CD8-positive, alpha-beta memory T cell (primary cell): ENCODE measurements around the gene EIF3L. TPM values are rescaled to one million over a fixed set of nuclear protein-coding genes. Genes with fewer than 3 reads are reported as not detected.
"Not testable (repeated sequence)": the region's sequence is repeated elsewhere in the genome, so short reads cannot be mapped to it uniquely, and the experiment has no call there.

Source experiments
- CTCF ChIA-PET: fragments of 350-600 bp; sonication (Branson Sonifier 250); formaldehyde crosslinking; loops from one replicate; lab custom pipeline; 2021; ENCODE audit warnings: antibody characterized with exemption; lab: Charles Lee
- POLR2A ChIA-PET: fragments of 350-600 bp; sonication (Branson Sonifier 250); formaldehyde crosslinking; loops from one replicate; lab custom pipeline; 2021; ENCODE audit warnings: antibody characterized with exemption; lab: Charles Lee
- DNase-seq, 5 donors: peaks; one replicate each; pipeline versions ENCODE4 v3.0.0 to v3.0.0-alpha.2; 2020 to 2022; ENCODE audit warnings: mixed read lengths in 1 of 5
- H3K27ac ChIP-seq: one replicate; pipeline ENCODE4 v1.7.0; 2013; ENCODE audit warnings: low read depth, mild to moderate bottlenecking, low read length, moderate library complexity
- H3K27me3 ChIP-seq: 2 replicates; pipeline ENCODE4 v1.7.0; 2013; ENCODE audit warnings: low read length, mild to moderate bottlenecking; ENCODE audit not compliant: insufficient read depth, poor library complexity, severe bottlenecking
- H3K36me3 ChIP-seq: 2 replicates; pipeline ENCODE4 v1.7.0; 2013; ENCODE audit warnings: mild to moderate bottlenecking, low read length, moderate library complexity; ENCODE audit not compliant: insufficient read depth
- H3K4me1 ChIP-seq: 2 replicates; pipeline ENCODE4 v1.7.0; 2013; ENCODE audit warnings: mild to moderate bottlenecking, low read length, moderate library complexity; ENCODE audit not compliant: insufficient read depth
- H3K4me3 ChIP-seq: 2 replicates; pipeline ENCODE4 v1.7.0; 2013; ENCODE audit warnings: mild to moderate bottlenecking, low read length
- H3K9me3 ChIP-seq: 2 replicates; pipeline ENCODE4 v1.7.0; 2013; ENCODE audit warnings: mild to moderate bottlenecking, low read length
- H3K27ac Mint-ChIP-seq, 8 donors: one replicate each; pipeline ENCODE4 v1.8.0; 2020 to 2021; ENCODE audit warnings: mixed read lengths in 8 of 8, mild to moderate bottlenecking in 6 of 8, inconsistent platforms in 3 of 8, moderate library complexity in 3 of 8
- H3K27me3 Mint-ChIP-seq, 2 donors: one replicate each; pipeline ENCODE4 v1.8.0; 2020 to 2021; ENCODE audit warnings: mixed read lengths in 2 of 2, mild to moderate bottlenecking in 1 of 2, moderate library complexity in 1 of 2
- H3K36me3 Mint-ChIP-seq, 3 donors: one replicate each; pipeline ENCODE4 v1.8.0; 2020 to 2021; ENCODE audit warnings: mixed read lengths in 3 of 3, inconsistent platforms in 1 of 3, mild to moderate bottlenecking in 1 of 3
- H3K4me1 Mint-ChIP-seq, 3 donors: one replicate each; pipeline ENCODE4 v1.8.0; 2020 to 2021; ENCODE audit warnings: mixed read lengths in 3 of 3, inconsistent platforms in 1 of 3, mild to moderate bottlenecking in 1 of 3
- H3K4me3 Mint-ChIP-seq, 7 donors: one replicate each; pipeline ENCODE4 v1.8.0; 2020 to 2021; ENCODE audit warnings: mixed read lengths in 7 of 7, mild to moderate bottlenecking in 6 of 7, moderate library complexity in 4 of 7, inconsistent platforms in 2 of 7
- H3K9me3 Mint-ChIP-seq, 5 donors: one replicate each; pipeline ENCODE4 v1.8.0; 2020 to 2022; ENCODE audit warnings: mixed read lengths in 5 of 5, mild to moderate bottlenecking in 3 of 5, moderate library complexity in 2 of 5, inconsistent platforms in 1 of 5
- polyA plus RNA-seq: library from polyadenylated mRNA; unstranded; fragments of 300-500 nt; fragmentation: Illumina TruSeq; gene quantifications from one replicate; pipeline ENCODE4 v1.2.3, GENCODE V29; 2021
- total RNA-seq, 2 experiments: library from RNA; stranded (reverse); gene quantifications; one replicate each; pipeline ENCODE4 v1.2.3, GENCODE V29; 2021

EIF3L gene
- total RNA-seq (100 to 1,000 TPM; 549 to 556 TPM), polyA plus RNA-seq (266 TPM)

DNA sequence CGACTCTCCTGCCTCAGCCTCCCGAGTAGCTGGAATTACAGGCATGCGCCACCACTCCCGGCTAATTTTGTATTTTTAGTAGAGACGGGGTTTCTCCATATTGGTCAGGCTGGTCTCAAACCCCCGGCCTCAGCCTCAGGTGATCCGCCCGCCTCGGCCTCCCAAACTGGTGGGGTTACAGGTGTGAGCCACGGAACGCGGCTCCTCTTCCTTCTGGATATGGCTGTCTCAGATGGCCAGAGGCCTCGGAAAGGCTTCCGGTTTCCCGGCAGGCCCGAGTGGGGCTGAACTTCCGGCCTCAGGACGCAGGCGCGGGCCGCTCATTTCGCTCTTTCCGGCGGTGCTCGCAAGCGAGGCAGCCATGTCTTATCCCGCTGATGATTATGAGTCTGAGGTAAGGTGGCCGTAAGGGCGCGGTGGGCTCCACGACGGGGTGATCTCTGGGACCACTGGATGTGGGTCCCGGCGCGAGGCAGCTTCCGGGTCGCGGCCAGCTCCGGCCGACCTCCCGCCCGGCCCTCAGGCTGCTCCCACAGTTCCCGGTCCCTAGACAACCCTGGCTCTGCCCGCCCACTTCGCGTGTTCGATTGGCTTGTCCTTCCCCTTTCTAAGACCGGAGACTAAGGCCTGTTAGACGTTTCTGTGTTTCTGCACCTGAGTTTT lies at the start of gene EIF3L:
Gene EIF3L, plus strand, starts transcription at position 331 of the 663 bp plus-strand sequence. Its CDS starts 31 bp downstream, at position 362.
- H3K27ac Mint-ChIP-seq: peak within 1 kb of the TSS; percentile 94 to 99 (median 98)
- peak; percentile 79 to 91 (median 84) for DNase-seq
- Histone ChIP-seq H3K4me3 (peak within 1 kb of the TSS; percentile 79), H3K27ac (peak within 1 kb of the TSS; percentile 85), H3K4me1 (peaks cover 40% of the 10 kb centered on the region), H3K36me3 (peaks cover 13% of the 10 kb centered on the region), H3K27me3 (no peaks in the 10 kb centered on the region), H3K9me3 (no peaks in the 10 kb centered on the region)
- ChIA-PET CTCF (interaction anchor here (1.9 kb wide), 1 partner anchor 15 kb away, joined by 13 read pairs; no protein-coding TSS in a partner anchor), POLR2A (no interaction called here)
- peaks cover 5 to 39% (median 8%) of the 10 kb centered on the region in 3 donors for H3K36me3 Mint-ChIP-seq
- H3K27me3 Mint-ChIP-seq: no peaks in the 10 kb centered on the region
- H3K4me1 Mint-ChIP-seq: peaks cover 40 to 56% (median 50%) of the 10 kb centered on the region in 3 donors
- peak within 1 kb of the TSS; percentile 90 to 99 (median 95) for H3K4me3 Mint-ChIP-seq
- H3K9me3 Mint-ChIP-seq: no peaks in the 10 kb centered on the region

DNA sequence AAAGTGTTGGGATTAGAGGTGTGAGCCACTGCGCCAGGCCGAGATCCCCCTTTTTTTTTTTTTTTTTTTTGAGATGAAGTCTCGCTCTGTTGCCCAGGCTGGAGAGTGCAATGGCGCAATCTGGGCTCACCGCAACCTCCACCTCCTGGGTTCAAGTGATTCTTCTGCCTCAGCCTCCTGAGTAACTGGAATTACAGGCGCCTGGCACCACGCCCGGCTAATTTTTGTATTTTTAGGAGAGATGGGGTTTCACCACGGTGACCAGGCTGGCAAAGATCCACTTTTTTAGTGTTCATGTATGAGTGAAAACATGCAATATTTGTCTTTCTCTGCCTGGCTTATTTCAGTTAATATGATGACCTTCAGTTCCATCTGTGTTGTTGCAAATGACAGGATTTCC lies 49.2 kb upstream of the EIF3L start:
- CTCF ChIA-PET, H3K36me3 Mint-ChIP-seq, H3K27ac Mint-ChIP-seq, DNase-seq, H3K4me3 Mint-ChIP-seq, H3K36me3 ChIP-seq, H3K9me3 ChIP-seq, H3K27ac ChIP-seq, H3K4me3 ChIP-seq, H3K9me3 Mint-ChIP-seq: not testable (repeated sequence)
- POLR2A ChIA-PET: interaction anchor here (0.7 kb wide), 1 partner anchor 101 kb away, joined by 3 read pairs; no protein-coding TSS in a partner anchor
- Histone ChIP-seq H3K27me3 (peaks cover 10% of the 10 kb centered on the region), H3K4me1 (peaks cover 12% of the 10 kb centered on the region)
- Mint-ChIP-seq H3K27me3 (peaks cover 26% of the 10 kb centered on the region in 2 donors), H3K4me1 (peaks cover 12 to 22% (median 16%) of the 10 kb centered on the region in 3 donors)

DNA sequence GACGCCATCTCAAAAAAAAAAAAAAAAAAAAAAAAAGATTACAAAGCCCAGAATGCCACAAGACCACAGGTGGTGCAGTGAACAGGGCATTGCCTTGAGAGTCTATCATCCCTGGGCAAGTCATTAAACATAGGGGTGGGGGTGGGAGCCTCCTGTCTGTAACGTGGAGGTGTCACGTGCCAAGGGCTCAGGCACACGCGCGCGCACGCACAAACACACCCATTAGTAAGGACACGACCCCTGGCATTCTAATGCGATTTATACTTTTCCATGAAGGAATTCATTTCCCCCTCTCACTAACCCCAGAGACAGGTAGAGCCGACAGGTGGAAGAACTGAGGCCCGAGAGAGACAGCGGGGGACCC lies 47.3 kb upstream of the EIF3L start:
- no peaks in the 10 kb centered on the region for H3K9me3 ChIP-seq
- ChIA-PET CTCF (interaction anchor here (1.1 to 1.2 kb wide), 2 partner anchors 16 to 61 kb away, joined by 3 to 4 read pairs; no protein-coding TSS in a partner anchor), POLR2A (no interaction called here)
- Mint-ChIP-seq H3K4me1 (peaks cover 25 to 39% (median 26%) of the 10 kb centered on the region in 3 donors), H3K9me3 (no peaks in the 10 kb centered on the region), H3K27me3 (peaks cover 40 to 42% of the 10 kb centered on the region in 2 donors), H3K27ac (no peak overlapping the region), H3K4me3 (peak overlapping the region in 6 of 7 donors; percentile 48 to 73 (median 66)), H3K36me3 (no peaks in the 10 kb centered on the region)
- peaks cover 27% of the 10 kb centered on the region for H3K27me3 ChIP-seq
- peaks cover 30% of the 10 kb centered on the region for H3K4me1 ChIP-seq
- H3K4me3 ChIP-seq: peak overlapping the region; percentile 40
- H3K27ac ChIP-seq: peak overlapping the region; percentile 8
- no peak for DNase-seq
- H3K36me3 ChIP-seq: no peaks in the 10 kb centered on the region

DNA sequence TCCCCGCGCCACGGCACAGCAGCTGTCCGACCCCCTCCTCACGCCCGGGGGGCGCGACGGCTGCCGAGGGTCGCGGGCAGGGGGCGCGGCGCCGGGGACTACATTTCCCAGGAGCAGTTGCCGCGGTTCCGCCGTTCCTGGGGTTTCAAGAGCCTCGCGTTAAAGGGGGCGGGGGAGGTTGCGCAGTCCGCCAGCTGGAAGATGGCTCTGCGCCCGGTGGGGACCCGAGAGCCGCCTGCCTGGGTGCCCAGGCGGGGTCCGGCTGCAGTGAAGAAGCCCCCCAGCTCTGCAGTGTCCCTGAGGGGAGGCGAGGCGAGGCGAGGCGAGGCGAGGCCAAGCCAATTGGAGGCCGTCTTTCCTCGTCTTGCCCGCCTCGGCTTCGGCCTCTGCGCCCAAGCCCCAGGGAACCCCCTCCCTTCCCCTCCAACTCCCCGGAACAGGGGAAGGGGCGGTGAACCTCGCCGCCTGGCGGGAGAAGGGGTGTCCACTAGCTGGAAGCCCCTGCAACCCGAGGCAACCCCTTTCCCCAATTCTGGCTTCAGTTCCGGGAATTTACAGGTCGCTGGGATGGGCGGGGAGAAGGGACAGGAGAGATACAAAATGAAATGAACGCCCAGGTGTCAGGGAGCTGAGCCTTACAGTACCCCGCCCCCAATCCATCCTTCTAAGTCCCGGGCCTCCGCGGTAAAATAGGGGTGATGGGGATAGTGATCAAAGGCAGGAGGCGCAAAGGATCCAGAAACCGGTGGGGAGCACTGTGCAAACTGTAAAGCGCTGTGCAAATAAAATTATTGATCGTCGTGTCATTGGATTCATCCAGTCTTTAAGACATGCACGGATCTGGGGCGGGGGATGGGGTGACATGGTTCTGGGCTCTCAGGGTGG lies 46.7 kb upstream of the EIF3L start:
- Mint-ChIP-seq H3K4me1 (peaks cover 30 to 45% (median 33%) of the 10 kb centered on the region in 3 donors), H3K4me3 (peak overlapping the region; percentile 48 to 80 (median 64)), H3K27me3 (peaks cover 46 to 48% of the 10 kb centered on the region in 2 donors), H3K36me3 (no peaks in the 10 kb centered on the region), H3K27ac (peak overlapping the region in 2 of 8 donors; percentile 21 to 34), H3K9me3 (no peaks in the 10 kb centered on the region)
- Histone ChIP-seq H3K27me3 (peaks cover 33% of the 10 kb centered on the region), H3K4me1 (peaks cover 34% of the 10 kb centered on the region), H3K9me3 (no peaks in the 10 kb centered on the region), H3K4me3 (peak overlapping the region; percentile 40), H3K36me3 (no peaks in the 10 kb centered on the region), H3K27ac (peak overlapping the region; percentile 8)
- CTCF ChIA-PET: interaction anchor here (1.1 to 1.2 kb wide), 2 partner anchors 16 to 61 kb away, joined by 3 to 4 read pairs; no protein-coding TSS in a partner anchor
- no peak for DNase-seq
- POLR2A ChIA-PET: no interaction called here

DNA sequence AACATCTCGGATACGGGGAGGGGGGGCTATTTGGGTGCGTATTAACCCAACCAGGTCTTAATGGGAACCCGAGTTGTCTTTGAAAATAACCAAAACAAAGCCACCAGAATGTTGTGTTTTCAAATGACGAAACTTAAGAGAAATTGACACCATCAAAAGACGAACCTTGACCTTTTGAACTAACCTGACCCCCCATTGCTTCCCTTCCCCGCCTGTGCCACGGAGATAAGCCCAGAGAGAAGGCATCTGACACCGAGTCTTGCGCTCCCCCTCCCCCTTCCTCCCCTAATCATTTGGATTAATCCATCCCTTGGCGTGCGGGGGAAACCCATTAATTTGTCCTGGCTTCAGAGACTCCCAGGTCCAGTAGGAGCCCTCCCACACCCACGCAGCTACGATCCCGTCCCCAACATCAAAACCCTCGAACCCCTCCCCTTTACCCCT lies 46.0 kb upstream of the EIF3L start:
- H3K27me3 ChIP-seq: peaks cover 37% of the 10 kb centered on the region

DNA sequence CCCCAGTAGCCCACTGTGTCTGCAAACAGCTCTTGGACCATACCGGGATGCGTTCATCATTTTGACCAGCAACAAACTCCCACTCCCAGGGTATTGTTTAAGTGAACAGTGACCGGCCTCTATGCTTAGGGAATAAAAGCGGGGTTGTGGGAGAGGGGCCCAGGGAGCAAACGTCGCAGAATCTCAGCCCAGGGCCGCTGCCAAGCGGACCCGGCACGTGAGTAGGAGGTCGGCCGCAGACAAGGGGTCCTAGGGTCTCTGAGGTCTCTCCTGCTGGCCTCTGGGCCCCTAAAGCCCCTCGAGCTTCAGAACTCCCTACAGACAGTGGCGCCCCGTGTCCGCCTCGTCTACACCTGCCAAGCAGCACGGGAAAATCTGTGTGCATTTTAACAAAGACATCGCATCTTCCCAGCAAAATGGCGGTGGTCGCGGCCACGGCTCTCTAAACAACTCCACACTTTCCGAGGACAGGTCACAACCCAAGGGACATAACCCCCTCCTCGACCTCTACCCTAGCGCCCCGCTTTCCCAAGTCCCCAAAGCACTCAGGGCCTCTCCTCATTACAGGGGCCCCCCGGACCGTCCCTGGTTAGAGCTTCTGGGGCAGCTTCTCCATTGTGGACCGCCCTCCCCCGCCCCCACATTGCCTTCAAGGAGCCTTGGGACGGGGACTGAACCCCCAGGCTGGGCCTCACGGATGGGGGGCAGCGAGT lies 45.4 kb upstream of the EIF3L start:
- peaks cover 40% of the 10 kb centered on the region for H3K27me3 ChIP-seq
- H3K9me3 ChIP-seq: no peaks in the 10 kb centered on the region
- ChIA-PET CTCF (interaction anchor here (1.9 kb wide), 1 partner anchor 170 kb away, joined by 5 read pairs; no protein-coding TSS in a partner anchor), POLR2A (no interaction called here)
- no peak for DNase-seq
- H3K36me3 Mint-ChIP-seq: no peaks in the 10 kb centered on the region
- no peaks in the 10 kb centered on the region for H3K36me3 ChIP-seq
- H3K4me1 ChIP-seq: peaks cover 45% of the 10 kb centered on the region
- peak overlapping the region; percentile 22 to 85 (median 58) for H3K4me3 Mint-ChIP-seq
- H3K27ac Mint-ChIP-seq: peak overlapping the region in 2 of 8 donors; percentile 29 to 34
- peaks cover 34 to 57% (median 40%) of the 10 kb centered on the region in 3 donors for H3K4me1 Mint-ChIP-seq
- H3K27ac ChIP-seq: no peak overlapping the region
- H3K4me3 ChIP-seq: no peak overlapping the region
- peaks cover 53 to 55% of the 10 kb centered on the region in 2 donors for H3K27me3 Mint-ChIP-seq
- no peaks in the 10 kb centered on the region for H3K9me3 Mint-ChIP-seq

More for the DNA sequence above, 46.0 kb upstream of the EIF3L start:
- Histone ChIP-seq H3K4me3 (no peak overlapping the region), H3K27ac (peak overlapping the region; percentile 8), H3K9me3 (no peaks in the 10 kb centered on the region), H3K36me3 (no peaks in the 10 kb centered on the region), H3K4me1 (peaks cover 41% of the 10 kb centered on the region)
- POLR2A ChIA-PET: no interaction called here
- no peaks in the 10 kb centered on the region for H3K9me3 Mint-ChIP-seq
- peak overlapping the region in 2 of 8 donors; percentile 21 to 34 for H3K27ac Mint-ChIP-seq
- CTCF ChIA-PET: interaction anchor here (1.1 to 1.2 kb wide), 2 partner anchors 15 to 60 kb away, joined by 3 to 4 read pairs; no protein-coding TSS in a partner anchor
- DNase-seq: no peak
- peaks cover 51% of the 10 kb centered on the region in 2 donors for H3K27me3 Mint-ChIP-seq
- H3K4me3 Mint-ChIP-seq: peak overlapping the region; percentile 39 to 80 (median 62)
- H3K4me1 Mint-ChIP-seq: peaks cover 32 to 51% (median 37%) of the 10 kb centered on the region in 3 donors
- no peaks in the 10 kb centered on the region for H3K36me3 Mint-ChIP-seq

DNA sequence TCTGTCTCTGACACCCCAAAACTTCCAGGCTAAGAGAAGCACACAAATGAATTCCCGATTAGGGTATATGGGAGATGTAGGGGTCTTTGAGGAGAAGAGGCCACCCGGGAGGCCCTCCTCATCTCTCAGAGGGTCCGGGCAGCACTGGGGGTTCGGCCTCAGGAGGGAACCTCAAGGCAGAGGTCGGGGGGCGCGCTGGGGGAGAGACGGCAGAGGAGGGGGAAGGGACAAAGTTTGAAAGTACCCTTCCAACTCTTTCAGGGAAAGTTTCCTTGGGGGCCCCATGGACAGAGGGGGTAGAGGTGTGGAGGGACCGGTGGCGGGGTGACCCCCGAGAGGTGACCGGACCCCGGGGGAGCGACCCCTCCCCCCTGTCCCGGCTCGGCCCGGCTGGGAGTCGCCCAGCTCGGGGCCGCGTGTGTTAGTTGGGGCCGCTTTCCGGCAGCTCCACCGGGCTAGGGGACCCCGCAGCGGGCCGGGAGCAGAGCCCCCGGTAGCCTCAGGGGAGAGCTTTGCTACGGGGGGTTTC lies 44.8 kb upstream of the EIF3L start:
- peaks cover 57 to 61% of the 10 kb centered on the region in 2 donors for H3K27me3 Mint-ChIP-seq
- Histone ChIP-seq H3K36me3 (no peaks in the 10 kb centered on the region), H3K4me1 (peaks cover 45% of the 10 kb centered on the region), H3K27me3 (peaks cover 46% of the 10 kb centered on the region), H3K27ac (no peak overlapping the region), H3K9me3 (no peaks in the 10 kb centered on the region), H3K4me3 (no peak overlapping the region)
- H3K4me3 Mint-ChIP-seq: peak overlapping the region; percentile 22 to 80 (median 58)
- H3K36me3 Mint-ChIP-seq: no peaks in the 10 kb centered on the region
- ChIA-PET CTCF (interaction anchor here (1.9 kb wide), 1 partner anchor 171 kb away, joined by 5 read pairs; no protein-coding TSS in a partner anchor), POLR2A (no interaction called here)
- H3K4me1 Mint-ChIP-seq: peaks cover 34 to 59% (median 40%) of the 10 kb centered on the region in 3 donors
- no peaks in the 10 kb centered on the region for H3K9me3 Mint-ChIP-seq
- H3K27ac Mint-ChIP-seq: peak overlapping the region in 1 of 8 donors; percentile 29
- no peak for DNase-seq
